Stimulated activated CD4-positive, alpha-beta T cell treated with anti-CD3 and anti-CD28 coated beads, Interleukin-4, amount 100 ng/mL, for 1 hour (primary cell): ENCODE results near the gene SGO2.
"Not testable (repeated sequence)": the region's sequence is repeated elsewhere in the genome, so short reads cannot be mapped to it uniquely, and the experiment has no call there.

Source experiments
- DNase-seq: peaks from one replicate; pipeline ENCODE4 v3.0.0-alpha.2; 2020

SGO2 gene

DNA sequence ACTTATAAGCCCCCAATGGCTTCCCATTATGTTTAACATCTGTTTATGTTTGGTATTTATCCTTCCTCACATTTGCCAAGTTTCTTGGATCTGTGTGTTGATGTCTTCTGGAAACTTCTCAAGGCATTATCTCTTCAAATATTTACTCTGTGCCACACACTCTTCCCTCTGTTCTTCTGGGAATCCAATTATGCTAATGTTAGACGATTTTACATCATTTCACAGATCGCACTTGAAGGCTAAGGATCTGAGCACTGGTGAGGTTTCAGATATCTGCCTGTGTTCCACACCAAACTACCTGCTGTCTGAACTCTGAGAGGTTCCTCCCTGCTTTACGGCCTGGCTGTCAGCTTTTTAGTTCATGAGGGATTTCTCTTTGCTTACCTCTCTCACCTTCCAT is 69.9 kb downstream of the SGO2 start:
- DNase-seq, result no peak

GRCh38 chr2:200596774-200597570 is 71.0 kb downstream of the SGO2 start:
- no peak for DNase-seq

GRCh38 chr2:200599206-200599605 is 73.2 kb downstream of the SGO2 start:
- no peak for DNase-seq

GRCh38 chr2:200600549-200601225 is 74.7 kb downstream of the SGO2 start:
- DNase-seq, result no peak

DNA sequence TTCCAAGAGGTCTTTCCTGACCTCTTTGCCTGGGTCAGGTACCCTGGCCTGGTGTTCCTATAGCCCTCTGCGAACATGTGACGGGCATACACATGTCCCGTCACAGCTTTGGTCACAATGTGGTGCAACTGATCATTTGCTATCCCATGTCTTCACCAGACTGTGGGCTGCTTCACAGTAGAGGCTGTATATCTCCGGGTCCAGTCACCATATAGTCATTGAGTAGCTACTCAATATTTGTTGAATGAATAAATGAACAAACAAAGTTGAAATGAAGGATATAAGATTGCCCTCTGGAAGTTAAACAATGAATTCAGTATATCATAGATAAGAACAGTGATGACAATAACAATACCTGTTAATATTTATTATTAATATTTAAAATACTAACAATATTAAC is 76.6 kb downstream of the SGO2 start:
- no peak for DNase-seq

- no peak for DNase-seq
These were observed 78.0 kb downstream of the SGO2 start for GRCh38 chr2:200603972-200604371.

DNA sequence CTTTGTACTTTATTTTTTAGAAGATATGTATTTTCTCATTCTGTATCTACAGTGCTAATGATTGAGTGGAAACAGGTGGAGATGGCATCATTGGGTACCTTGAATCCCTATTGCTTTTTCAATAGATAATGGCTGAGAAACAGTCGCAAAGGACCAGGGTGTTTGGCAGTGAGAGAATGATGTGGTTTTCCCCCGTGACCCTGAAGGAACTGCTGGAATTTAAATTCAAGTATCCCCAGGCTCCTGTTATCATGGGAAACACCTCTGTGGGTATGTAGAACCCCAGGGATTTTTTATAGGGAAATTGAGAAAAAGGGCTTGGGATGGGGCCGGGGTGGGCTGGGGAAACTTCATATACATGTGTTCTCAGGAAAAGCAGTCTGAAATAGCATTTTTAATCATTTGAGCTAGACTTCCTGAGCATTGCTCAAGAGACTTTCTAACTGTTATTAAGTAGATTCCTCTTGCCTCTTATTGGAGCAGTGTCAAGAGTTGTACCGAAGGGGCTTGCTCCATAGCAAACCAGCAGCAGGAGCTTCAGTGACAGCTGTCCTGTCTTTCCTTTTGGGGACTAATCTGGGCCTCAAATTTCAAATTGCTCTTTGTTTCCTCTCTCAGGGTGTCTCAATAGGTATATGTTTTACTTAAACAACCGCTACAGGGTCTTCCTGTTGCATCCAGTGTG is 78.7 kb downstream of the SGO2 start:
- no peak for DNase-seq

DNA sequence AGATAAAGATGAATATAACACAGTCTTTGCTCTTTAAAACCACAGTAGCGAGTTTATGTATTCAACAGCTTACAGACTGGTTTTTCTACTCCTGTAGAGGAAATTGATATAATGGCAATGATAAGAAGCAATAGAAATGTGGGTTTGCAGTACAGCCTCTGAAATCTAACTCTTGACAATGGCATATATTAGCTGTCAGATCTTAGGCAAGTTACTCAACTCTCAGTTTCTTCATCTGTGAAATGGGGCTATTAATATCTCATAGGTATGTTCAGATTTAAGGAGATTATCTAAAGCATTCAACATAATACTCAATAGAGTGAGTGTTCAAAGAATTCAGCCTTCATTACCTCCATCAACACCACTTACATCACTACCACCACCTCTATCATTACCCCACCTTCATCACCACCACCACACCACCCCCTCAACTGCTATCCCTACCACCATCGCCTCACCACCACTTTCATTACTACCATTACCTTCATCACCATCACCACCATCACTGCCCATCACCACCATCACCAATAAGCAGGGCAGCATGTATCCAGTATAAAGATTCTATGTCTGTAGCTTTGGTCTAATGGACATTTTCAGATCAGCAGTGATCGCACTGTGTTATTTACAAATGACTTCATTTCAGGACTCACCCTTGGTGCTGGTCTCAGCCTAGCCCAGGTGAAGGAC is 82.5 kb downstream of the SGO2 start:
- DNase-seq, result no peak

- no peak for DNase-seq
These were observed 83.1 kb downstream of the SGO2 start for GRCh38 chr2:200609028-200609614.

- DNase-seq, result not testable (repeated sequence)
These were observed 84.2 kb downstream of the SGO2 start for GRCh38 chr2:200610217-200610616.

DNA sequence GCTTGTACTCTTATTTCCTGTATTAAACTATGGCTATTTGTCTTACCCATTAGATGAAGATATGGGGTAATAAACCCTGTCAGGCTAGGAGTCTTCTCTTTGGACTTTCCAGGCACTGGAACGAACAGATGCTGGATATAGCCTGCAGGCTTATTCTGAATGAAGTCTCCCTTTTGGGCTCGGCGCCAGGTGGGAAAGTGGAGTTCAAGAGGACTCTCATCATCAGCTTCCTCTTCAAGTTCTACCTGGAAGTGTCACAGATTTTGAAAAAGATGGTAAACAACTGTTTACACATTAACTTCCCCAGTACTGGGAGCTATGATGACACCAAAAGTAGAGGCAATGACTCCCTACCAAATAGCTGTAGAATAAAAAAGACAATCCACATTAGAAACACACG is 87.7 kb downstream of the SGO2 start:
- DNase-seq, result no peak

- no peak for DNase-seq
These were observed 88.2 kb downstream of the SGO2 start for GRCh38 chr2:200614249-200614648.

GRCh38 chr2:200615247-200615646 is 89.2 kb downstream of the SGO2 start:
- no peak for DNase-seq

DNA sequence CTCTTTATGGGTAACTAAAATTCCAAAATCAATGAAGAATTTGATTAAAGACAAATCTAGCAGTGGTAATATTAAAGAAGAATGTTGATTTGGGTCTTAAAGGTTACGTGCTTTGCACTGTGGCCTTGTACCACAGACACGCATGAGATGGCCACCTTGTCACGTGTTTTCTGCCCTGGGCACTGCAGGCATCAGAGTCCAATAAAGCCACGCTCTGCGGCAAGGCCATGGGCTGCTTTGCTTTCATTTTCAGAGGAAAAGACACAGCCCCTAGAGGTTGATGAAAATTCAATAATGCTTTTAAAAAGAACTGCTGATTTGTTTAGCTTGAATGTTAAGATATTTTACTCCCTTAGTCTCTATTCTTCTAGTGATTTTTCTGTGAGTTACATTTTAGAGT is 90.2 kb downstream of the SGO2 start:
- no peak for DNase-seq

DNA sequence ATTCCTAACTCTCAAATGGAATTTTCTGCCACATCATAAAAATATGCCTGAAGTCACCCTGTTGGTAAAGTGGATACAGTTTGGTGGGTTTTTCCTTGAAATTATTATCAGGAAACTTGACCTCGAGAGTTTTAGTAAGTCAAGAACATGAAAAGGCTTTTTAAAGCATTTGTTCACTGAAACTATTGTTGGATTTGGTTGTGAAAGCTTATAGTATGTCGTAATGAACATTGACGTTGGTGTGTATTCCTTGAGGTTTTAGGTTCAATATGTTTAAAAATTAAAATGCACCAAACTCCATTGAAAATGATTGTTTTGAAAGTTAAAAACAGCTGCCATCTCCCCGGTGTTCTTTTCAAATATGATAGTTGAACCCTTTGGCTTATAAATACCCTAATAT is 90.6 kb downstream of the SGO2 start:
- DNase-seq, result no peak

DNA sequence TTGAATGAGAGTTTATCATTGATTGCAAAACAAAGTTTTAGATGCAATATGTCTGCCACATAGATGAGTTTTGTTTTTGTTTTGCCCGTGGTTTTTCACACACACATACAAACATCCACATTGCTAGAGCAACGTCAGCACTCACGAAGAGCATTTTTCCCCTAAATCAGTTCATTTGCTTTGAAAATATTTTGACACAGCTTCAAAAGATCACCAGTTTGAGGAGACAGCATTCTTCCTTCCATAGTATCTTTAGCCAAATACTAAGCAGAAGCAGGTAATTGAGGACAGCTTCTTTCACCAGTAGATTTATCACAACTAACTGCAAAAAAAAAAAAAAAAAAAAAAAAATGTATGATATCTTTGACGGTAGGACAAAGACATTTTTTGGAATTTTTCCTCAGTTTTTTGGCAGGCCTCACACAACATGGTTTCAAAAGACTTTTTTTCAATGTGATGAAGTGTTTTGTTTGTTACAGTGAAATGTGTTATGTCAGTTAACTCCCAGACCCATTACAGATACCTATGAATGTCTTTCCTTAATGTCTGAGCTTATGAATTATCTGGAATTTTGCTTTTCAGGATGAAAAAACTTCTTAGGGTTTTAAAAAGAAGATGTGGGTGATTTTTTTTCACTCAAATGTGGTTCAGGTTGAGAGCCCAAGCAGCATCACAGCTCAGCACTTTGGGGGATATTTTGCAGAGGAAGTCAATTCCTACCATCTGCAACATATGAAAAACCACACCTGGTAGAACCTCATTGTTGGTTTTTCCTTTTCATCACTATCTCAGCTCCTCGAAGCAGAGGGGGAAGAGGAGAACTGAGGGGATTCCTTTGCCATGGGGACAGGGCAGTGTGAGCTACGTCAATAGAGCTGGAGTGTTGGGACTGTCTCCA is 91.4 kb downstream of the SGO2 start:
- no peak for DNase-seq

GRCh38 chr2:200618054-200618419 is 92.0 kb downstream of the SGO2 start:
- DNase-seq, result no peak

GRCh38 chr2:200618590-200619021 is 92.6 kb downstream of the SGO2 start:
- no peak for DNase-seq

- no peak for DNase-seq
These were observed 93.3 kb downstream of the SGO2 start for GRCh38 chr2:200619279-200619678.

DNA sequence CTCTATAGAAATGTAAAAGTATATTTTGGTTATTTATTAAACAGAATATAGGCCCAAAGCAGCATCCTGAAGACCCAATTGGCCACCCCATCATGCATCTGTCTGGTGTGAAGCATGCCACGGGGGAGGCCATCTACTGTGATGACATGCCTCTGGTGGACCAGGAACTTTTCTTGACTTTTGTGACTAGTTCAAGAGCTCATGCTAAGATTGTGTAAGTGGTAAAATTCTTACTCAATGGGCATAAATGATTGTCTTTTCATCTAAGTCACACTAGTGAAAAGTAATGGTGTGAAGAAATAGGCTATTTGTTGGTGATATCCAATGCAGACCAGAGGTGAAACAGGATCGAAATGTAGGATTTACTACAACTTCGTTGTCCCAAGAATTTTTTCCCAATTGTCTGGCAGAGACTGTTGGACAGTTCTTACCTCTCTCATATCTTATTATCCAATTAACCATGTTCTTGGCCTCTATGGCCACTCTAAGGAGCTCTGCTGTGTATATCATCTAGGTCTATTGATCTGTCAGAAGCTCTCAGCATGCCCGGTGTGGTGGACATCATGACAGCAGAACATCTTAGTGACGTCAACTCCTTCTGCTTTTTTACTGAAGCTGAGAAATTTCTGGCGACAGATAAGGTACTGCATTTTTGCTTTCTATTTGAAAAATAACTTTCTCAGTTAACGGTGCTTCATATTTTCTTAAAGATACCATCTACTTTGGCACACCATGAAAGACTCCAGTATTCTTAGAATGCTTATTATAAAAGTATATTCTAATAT is 94.8 kb downstream of the SGO2 start:
- DNase-seq, result no peak

DNA sequence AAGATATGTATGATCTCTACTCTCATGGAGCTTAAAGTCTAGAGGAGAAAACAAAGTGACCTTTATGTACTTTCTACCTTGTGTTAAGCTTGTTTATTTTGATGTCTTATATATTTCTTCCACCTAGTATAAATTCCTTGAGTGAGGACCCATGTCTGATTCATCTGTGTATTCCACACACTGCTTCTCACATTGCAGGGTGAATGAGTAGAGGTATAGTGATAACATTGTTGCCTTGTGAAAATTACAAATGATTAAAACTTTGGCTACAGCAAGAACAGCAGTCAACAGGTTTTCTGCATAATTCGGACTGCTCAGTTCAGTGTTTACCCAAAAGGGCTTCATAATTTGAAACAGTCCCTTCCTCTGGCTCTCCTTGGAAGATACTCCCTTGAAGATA is 96.1 kb downstream of the SGO2 start:
- no peak for DNase-seq
